ENCODE results near the gene RNF41.

- TF ChIP-seq CTCF (IDR thresholded peaks at IDR 0.05; ENCODE audit: insufficient read depth, low read length, poor library complexity, severe bottlenecking) (no peak), EZH2phosphoT487 (conservative IDR thresholded peaks at IDR 0.05; ENCODE audit: low read length) (no peak)
These were observed 16.3 kb downstream of the RNF41 start for GRCh38 chr12:56205445-56205844.

Data from SU-DHL-6 (cell line).